Measurements from ENCODE around the gene ZNF672. TPM values are rescaled to one million over a fixed set of nuclear protein-coding genes. Genes with fewer than 3 reads are reported as not detected.
"Not testable (repeated sequence)": the region's sequence is repeated elsewhere in the genome, so short reads cannot be mapped to it uniquely, and the experiment has no call there.

ZNF672 gene
- 10 to 100 TPM; 18.6 to 25.6 (median 24.0) TPM for polyA plus RNA-seq (ENCODE audit: insufficient read length in 3 of 3)
- long read RNA-seq, donor 1, transcript ZNF672-201 (4 exons, 2,989 nt), result major isoform, 6 of 7 reads
- long read RNA-seq, donor 1, partial matches to known transcripts, result 0 of 7 reads
- long read RNA-seq, donor 1, other reads (novel, unspliced or antisense), result 0 of 7 reads
- long read RNA-seq, donor 2, partial matches to known transcripts, result 0 of 4 reads
- long read RNA-seq, donor 2, other reads (novel, unspliced or antisense), result 0 of 4 reads
- long read RNA-seq, donor 3, transcript ZNF672-201 (4 exons, 2,989 nt), result major isoform, 14 of 19 reads
- long read RNA-seq, donor 3, partial matches to known transcripts, result 5 of 19 reads
- long read RNA-seq, donor 3, other reads (novel, unspliced or antisense), result 0 of 19 reads
- long read RNA-seq, donor 4, transcript ZNF672-201 (4 exons, 2,989 nt), result major isoform, 6 of 6 reads
- long read RNA-seq, donor 4, partial matches to known transcripts, result 0 of 6 reads
- long read RNA-seq, donor 4, other reads (novel, unspliced or antisense), result 0 of 6 reads
- long read RNA-seq, donor 5, result 0 reads
- long read RNA-seq, donor 6, transcript ZNF672-201 (4 exons, 2,989 nt), result major isoform, 6 of 11 reads
- long read RNA-seq, donor 6, partial matches to known transcripts, result 5 of 11 reads
- long read RNA-seq, donor 6, other reads (novel, unspliced or antisense), result 0 of 11 reads
- long read RNA-seq, donor 7, transcript ZNF672-201 (4 exons, 2,989 nt), result major isoform, 10 of 11 reads
- long read RNA-seq, donor 7, partial matches to known transcripts, result 0 of 11 reads
- long read RNA-seq, donor 7, other reads (novel, unspliced or antisense), result 0 of 11 reads
- long read RNA-seq, donor 8, transcript ZNF672-201 (4 exons, 2,989 nt), result major isoform, 6 of 6 reads
- long read RNA-seq, donor 8, partial matches to known transcripts, result 0 of 6 reads
- long read RNA-seq, donor 8, other reads (novel, unspliced or antisense), result 0 of 6 reads
- long read RNA-seq, donor 9, transcript ZNF672-201 (4 exons, 2,989 nt), result major isoform, 6 of 8 reads
- long read RNA-seq, donor 9, partial matches to known transcripts, result 0 of 8 reads
- long read RNA-seq, donor 9, other reads (novel, unspliced or antisense), result 0 of 8 reads
- long read RNA-seq, donor 10, transcript ZNF672-201 (4 exons, 2,989 nt), result major isoform, 6 of 8 reads
- long read RNA-seq, donor 10, partial matches to known transcripts, result 0 of 8 reads
- long read RNA-seq, donor 10, other reads (novel, unspliced or antisense), result 0 of 8 reads
- long read RNA-seq, donor 11, transcript ZNF672-201 (4 exons, 2,989 nt), result major isoform, 6 of 7 reads
- long read RNA-seq, donor 11, partial matches to known transcripts, result 0 of 7 reads
- long read RNA-seq, donor 11, other reads (novel, unspliced or antisense), result 0 of 7 reads
- long read RNA-seq, donor 12, partial matches to known transcripts, result 0 of 4 reads
- long read RNA-seq, donor 12, other reads (novel, unspliced or antisense), result 0 of 4 reads
- long read RNA-seq, donor 13, transcript ZNF672-201 (4 exons, 2,989 nt), result major isoform, 18 of 24 reads
- long read RNA-seq, donor 13, partial matches to known transcripts, result 5 of 24 reads
- long read RNA-seq, donor 13, other reads (novel, unspliced or antisense), result 0 of 24 reads
- long read RNA-seq, donor 14, transcript ZNF672-201 (4 exons, 2,989 nt), result major isoform, 7 of 8 reads
- long read RNA-seq, donor 14, partial matches to known transcripts, result 0 of 8 reads
- long read RNA-seq, donor 14, other reads (novel, unspliced or antisense), result 0 of 8 reads
- long read RNA-seq, donor 15, transcript ZNF672-201 (4 exons, 2,989 nt), result major isoform, 5 of 5 reads
- long read RNA-seq, donor 15, partial matches to known transcripts, result 0 of 5 reads
- long read RNA-seq, donor 15, other reads (novel, unspliced or antisense), result 0 of 5 reads
- long read RNA-seq, donor 16, transcript ZNF672-201 (4 exons, 2,989 nt), result major isoform, 23 of 31 reads
- long read RNA-seq, donor 16, partial matches to known transcripts, result 5 of 31 reads
- long read RNA-seq, donor 16, other reads (novel, unspliced or antisense), result 0 of 31 reads

GRCh38 chr1:248837781-248838356 lies at the start of gene ZNF672:
Gene ZNF672, plus strand, starts transcription at chr1:248838224. Its CDS starts 9,051 bp downstream, at chr1:248847275.
- DNase-seq (ENCODE audit: extremely low read depth in 1 of 11, low read depth in 9 of 11, low spot score in 4 of 11), result peak; percentile 90 to 98 (median 95)

- DNase-seq (ENCODE audit: extremely low read depth in 1 of 11, low read depth in 9 of 11, low spot score in 4 of 11), result no peak
These were observed 49.7 kb upstream of the ZNF672 start for GRCh38 chr1:248788327-248788726.

- not testable (repeated sequence) for DNase-seq (ENCODE audit: extremely low read depth in 1 of 11, low read depth in 9 of 11, low spot score in 4 of 11)
These were observed 48.7 kb upstream of the ZNF672 start for GRCh38 chr1:248789337-248789736.

- no peak for DNase-seq (ENCODE audit: extremely low read depth in 1 of 11, low read depth in 9 of 11, low spot score in 4 of 11)
These were observed 47.6 kb upstream of the ZNF672 start for GRCh38 chr1:248790456-248790855.

- no peak for DNase-seq (ENCODE audit: extremely low read depth in 1 of 11, low read depth in 9 of 11, low spot score in 4 of 11)
These were observed 47.0 kb upstream of the ZNF672 start for GRCh38 chr1:248791010-248791409.

GRCh38 chr1:248792342-248792741 lies 45.7 kb upstream of the ZNF672 start:
- DNase-seq (ENCODE audit: extremely low read depth in 1 of 11, low read depth in 9 of 11, low spot score in 4 of 11), result no peak

GRCh38 chr1:248793592-248793991 lies 44.4 kb upstream of the ZNF672 start:
- no peak for DNase-seq (ENCODE audit: extremely low read depth in 1 of 11, low read depth in 9 of 11, low spot score in 4 of 11)

GRCh38 chr1:248794663-248795062 lies 43.4 kb upstream of the ZNF672 start:
- not testable (repeated sequence) for DNase-seq (ENCODE audit: extremely low read depth in 1 of 11, low read depth in 9 of 11, low spot score in 4 of 11)

GRCh38 chr1:248798791-248799190 lies 39.2 kb upstream of the ZNF672 start:
- no peak for DNase-seq (ENCODE audit: extremely low read depth in 1 of 11, low read depth in 9 of 11, low spot score in 4 of 11)

GRCh38 chr1:248800459-248800858 lies 37.6 kb upstream of the ZNF672 start:
- DNase-seq (ENCODE audit: extremely low read depth in 1 of 11, low read depth in 9 of 11, low spot score in 4 of 11), result no peak

- no peak for DNase-seq (ENCODE audit: extremely low read depth in 1 of 11, low read depth in 9 of 11, low spot score in 4 of 11)
These were observed 35.6 kb upstream of the ZNF672 start for GRCh38 chr1:248802454-248802853.

GRCh38 chr1:248803501-248803900 lies 34.5 kb upstream of the ZNF672 start:
- DNase-seq (ENCODE audit: extremely low read depth in 1 of 11, low read depth in 9 of 11, low spot score in 4 of 11), result not testable (repeated sequence)

- no peak for DNase-seq (ENCODE audit: extremely low read depth in 1 of 11, low read depth in 9 of 11, low spot score in 4 of 11)
These were observed 33.0 kb upstream of the ZNF672 start for GRCh38 chr1:248804771-248805681.

GRCh38 chr1:248805876-248806275 lies 32.1 kb upstream of the ZNF672 start:
- no peak for DNase-seq (ENCODE audit: extremely low read depth in 1 of 11, low read depth in 9 of 11, low spot score in 4 of 11)

- DNase-seq (ENCODE audit: extremely low read depth in 1 of 11, low read depth in 9 of 11, low spot score in 4 of 11), result peak in 6 of 11 donors; percentile 8 to 34 (median 25)
These were observed 30.8 kb upstream of the ZNF672 start for GRCh38 chr1:248807067-248807737.

- DNase-seq (ENCODE audit: extremely low read depth in 1 of 11, low read depth in 9 of 11, low spot score in 4 of 11), result no peak
These were observed 29.1 kb upstream of the ZNF672 start for GRCh38 chr1:248808876-248809275.
